Trophoblast cell (in vitro differentiated cells and primary cell): Measurements from ENCODE around the gene LCN15.
A peak's percentile ranks its signal among the peaks of the same experiment; 100 is the strongest.

Experiments
- DNase-seq, 2 donors: peaks; one replicate each; pipeline ENCODE4 v3.0.0-alpha.2; 2016
- H2AFZ ChIP-seq: 2 replicates; pipeline ENCODE4 v1.6.1; 2013; ENCODE audit warnings: low read length, moderate library complexity, mild to moderate bottlenecking; ENCODE audit not compliant: insufficient read depth, poor library complexity
- H2AK5ac ChIP-seq: 2 replicates; pipeline ENCODE4 v1.6.1; 2013; ENCODE audit warnings: mild to moderate bottlenecking, low read length
- H2BK120ac ChIP-seq: 2 replicates; pipeline ENCODE4 v1.6.1; 2013; ENCODE audit warnings: low read length, mild to moderate bottlenecking, moderate library complexity; ENCODE audit not compliant: insufficient read depth, poor library complexity
- H2BK12ac ChIP-seq: 2 replicates; pipeline ENCODE4 v1.6.1; 2013; ENCODE audit warnings: mild to moderate bottlenecking, low read length, moderate library complexity
- H2BK5ac ChIP-seq: 2 replicates; pipeline ENCODE4 v1.6.1; 2013; ENCODE audit warnings: low read length, low read depth, moderate library complexity, mild to moderate bottlenecking; ENCODE audit not compliant: poor library complexity
- H3K14ac ChIP-seq: 2 replicates; pipeline ENCODE4 v1.6.1; 2013; ENCODE audit warnings: mild to moderate bottlenecking, low read length
- H3K18ac ChIP-seq: 2 replicates; pipeline ENCODE4 v1.6.1; 2013; ENCODE audit warnings: mild to moderate bottlenecking, low read length
- H3K23ac ChIP-seq: 2 replicates; pipeline ENCODE4 v1.6.1; 2013; ENCODE audit warnings: low read length
- H3K27ac ChIP-seq: 2 replicates; pipeline ENCODE4 v1.5.1; 2013; ENCODE audit warnings: low read depth, mild to moderate bottlenecking, inconsistent platforms, low read length, moderate library complexity
- H3K27me3 ChIP-seq: 2 replicates; pipeline ENCODE4 v1.6.1; 2013; ENCODE audit warnings: inconsistent platforms, mild to moderate bottlenecking, low read length, moderate library complexity; ENCODE audit not compliant: insufficient read depth
- H3K36me3 ChIP-seq, 2 experiments: 1 replicate in 1 of 2; 2 replicates in 1 of 2; pipeline ENCODE4 v1.6.1; 2013; ENCODE audit warnings: low read length in 2 of 2, mild to moderate bottlenecking in 2 of 2, moderate library complexity in 1 of 2; ENCODE audit not compliant: insufficient read depth in 2 of 2, control insufficient read depth in 1 of 2
- H3K4ac ChIP-seq: 2 replicates; pipeline ENCODE4 v1.6.1; 2013; ENCODE audit warnings: low read depth, mild to moderate bottlenecking, low read length, moderate library complexity
- H3K4me1 ChIP-seq, 2 experiments: 1 replicate in 1 of 2; 2 replicates in 1 of 2; pipeline ENCODE4 v1.6.1; 2013; ENCODE audit warnings: low read length in 2 of 2, mild to moderate bottlenecking in 2 of 2, moderate library complexity in 1 of 2; ENCODE audit not compliant: insufficient read depth in 2 of 2, control insufficient read depth in 1 of 2
- H3K4me2 ChIP-seq: 2 replicates; pipeline ENCODE4 v1.6.1; 2013; ENCODE audit warnings: inconsistent platforms, mild to moderate bottlenecking, low read length, moderate library complexity
- H3K4me3 ChIP-seq: 2 replicates; pipeline ENCODE4 v1.5.1; 2013; ENCODE audit warnings: mild to moderate bottlenecking, low read depth, low read length, inconsistent platforms
- H3K79me1 ChIP-seq: one replicate; pipeline ENCODE4 v1.6.1; 2013; ENCODE audit warnings: low read length
- H3K79me2 ChIP-seq: 2 replicates; pipeline ENCODE4 v1.6.1; 2013; ENCODE audit warnings: low read length, mild to moderate bottlenecking; ENCODE audit not compliant: control insufficient read depth, insufficient read depth, poor library complexity
- H3K9ac ChIP-seq: 2 replicates; pipeline ENCODE4 v1.6.1; 2013; ENCODE audit warnings: mild to moderate bottlenecking, low read length
- H3K9me3 ChIP-seq: 2 replicates; pipeline ENCODE4 v1.6.1; 2013; ENCODE audit warnings: low read depth, mild to moderate bottlenecking, control low read depth, inconsistent platforms, low read length; ENCODE audit not compliant: insufficient read depth
- H4K12ac ChIP-seq: 2 replicates; pipeline ENCODE4 v1.6.1; 2013; ENCODE audit warnings: low read depth, mild to moderate bottlenecking, low read length, moderate library complexity
- H4K8ac ChIP-seq: 2 replicates; pipeline ENCODE4 v1.6.1; 2013; ENCODE audit warnings: low read depth, mild to moderate bottlenecking, low read length, moderate library complexity
- H4K91ac ChIP-seq: one replicate; pipeline ENCODE4 v1.6.1; 2013; ENCODE audit warnings: low read depth, mild to moderate bottlenecking, low read length, moderate library complexity
- WGBS: extraction: QIAGEN DNeasy Blood & Tissue Kit; methylation state at CpG from one replicate; pipeline ENCODE4 v1.1.7; 2013; ENCODE audit warnings: missing lambda C conversion rate; ENCODE audit not compliant: insufficient read length, insufficient coverage; ENCODE audit errors: extremely low coverage; 5-methylcytosine and 5-hydroxymethylcytosine counted together

Gene LCN15

GRCh38 chr9:136774416-136775045 lies 10.2 kb upstream of the LCN15 start:
- Histone ChIP-seq H3K18ac (no peak overlapping the region), H3K9me3 (peaks cover 8% of the 10 kb centered on the region), H3K4ac (no peak overlapping the region), H4K12ac (no peak overlapping the region), H3K23ac (no peak overlapping the region), H2AFZ (no peak overlapping the region), H4K91ac (no peak overlapping the region), H3K27ac (no peak overlapping the region), H2BK5ac (no peak overlapping the region), H3K4me2 (no peak overlapping the region), H3K4me1 (no peaks in the 10 kb centered on the region), H2BK120ac (no peak overlapping the region), H2AK5ac (no peak overlapping the region), H3K4me3 (no peak overlapping the region), H3K27me3 (peaks cover 7% of the 10 kb centered on the region), H3K14ac (no peak overlapping the region), H2BK12ac (no peak overlapping the region), H3K9ac (no peak overlapping the region), H3K79me2 (no peaks in the 10 kb centered on the region), H3K79me1 (no peaks in the 10 kb centered on the region), H4K8ac (no peak overlapping the region), H3K36me3 (no peaks in the 10 kb centered on the region)
- WGBS = no CpG with 5 or more reads among the region's 12 CpGs
- no peak for DNase-seq

GRCh38 chr9:136773386-136774044 lies 9.2 kb upstream of the LCN15 start:
- no peak for DNase-seq
- no CpG with 5 or more reads among the region's 7 CpGs for WGBS
- H3K9me3 ChIP-seq = peaks cover 8% of the 10 kb centered on the region

GRCh38 chr9:136771907-136772415 lies 7.6 kb upstream of the LCN15 start:
- H3K23ac ChIP-seq = no peak overlapping the region
- WGBS = no CpG with 5 or more reads among the region's 3 CpGs

More at GRCh38 chr9:136773386-136774044, 9.2 kb upstream of the LCN15 start:
- H3K4ac ChIP-seq = no peak overlapping the region
- H3K79me1 ChIP-seq = no peaks in the 10 kb centered on the region
- H3K4me3 ChIP-seq = no peak overlapping the region
- H3K4me2 ChIP-seq = no peak overlapping the region
- H4K12ac ChIP-seq = no peak overlapping the region
- no peak overlapping the region for H2AFZ ChIP-seq
- no peak overlapping the region for H2BK5ac ChIP-seq
- no peak overlapping the region for H4K8ac ChIP-seq
- no peak overlapping the region for H3K14ac ChIP-seq
- no peak overlapping the region for H2BK12ac ChIP-seq
- no peaks in the 10 kb centered on the region for H3K4me1 ChIP-seq
- no peaks in the 10 kb centered on the region for H3K79me2 ChIP-seq
- no peak overlapping the region for H2BK120ac ChIP-seq
- no peak overlapping the region for H2AK5ac ChIP-seq
- H3K18ac ChIP-seq = no peak overlapping the region
- H3K36me3 ChIP-seq = no peaks in the 10 kb centered on the region
- H4K91ac ChIP-seq = no peak overlapping the region
- H3K23ac ChIP-seq = no peak overlapping the region
- no peak overlapping the region for H3K27ac ChIP-seq
- no peak overlapping the region for H3K9ac ChIP-seq
- peaks cover 6% of the 10 kb centered on the region for H3K27me3 ChIP-seq

GRCh38 chr9:136769710-136770191 lies 5.4 kb upstream of the LCN15 start:
- H2BK120ac ChIP-seq = no peak overlapping the region
- H3K36me3 ChIP-seq = no peaks in the 10 kb centered on the region
- H3K4me2 ChIP-seq = no peak overlapping the region
- no peak overlapping the region for H4K91ac ChIP-seq
- H3K4me1 ChIP-seq = no peaks in the 10 kb centered on the region
- no peak overlapping the region for H2AK5ac ChIP-seq
- H3K23ac ChIP-seq = no peak overlapping the region
- H3K9me3 ChIP-seq = peaks cover 13% of the 10 kb centered on the region
- DNase-seq = peak in 1 of 2 donors; percentile 25
- H3K27me3 ChIP-seq = no peaks in the 10 kb centered on the region
- no peak overlapping the region for H3K27ac ChIP-seq
- no peak overlapping the region for H3K18ac ChIP-seq
- H2BK5ac ChIP-seq = no peak overlapping the region
- H3K9ac ChIP-seq = no peak overlapping the region
- no peak overlapping the region for H4K8ac ChIP-seq
- no peak overlapping the region for H3K4me3 ChIP-seq
- H2BK12ac ChIP-seq = no peak overlapping the region
- no peaks in the 10 kb centered on the region for H3K79me1 ChIP-seq
- H3K79me2 ChIP-seq = no peaks in the 10 kb centered on the region
- no CpG with 5 or more reads among the region's 16 CpGs for WGBS
- H3K14ac ChIP-seq = no peak overlapping the region
- peak overlapping the region; percentile 61 for H2AFZ ChIP-seq
- H3K4ac ChIP-seq = no peak overlapping the region
- H4K12ac ChIP-seq = no peak overlapping the region

More at GRCh38 chr9:136771907-136772415, 7.6 kb upstream of the LCN15 start:
- Histone ChIP-seq H3K4me1 (no peaks in the 10 kb centered on the region), H3K4ac (no peak overlapping the region), H2BK12ac (no peak overlapping the region), H3K79me2 (no peaks in the 10 kb centered on the region), H3K9me3 (peaks cover 9% of the 10 kb centered on the region), H3K27me3 (no peaks in the 10 kb centered on the region), H3K4me2 (no peak overlapping the region), H4K8ac (no peak overlapping the region), H3K18ac (no peak overlapping the region), H3K9ac (no peak overlapping the region), H3K27ac (no peak overlapping the region), H3K79me1 (no peaks in the 10 kb centered on the region), H4K91ac (no peak overlapping the region), H2AFZ (no peak overlapping the region), H2BK120ac (no peak overlapping the region), H3K36me3 (no peaks in the 10 kb centered on the region), H2AK5ac (no peak overlapping the region), H2BK5ac (no peak overlapping the region), H3K4me3 (no peak overlapping the region), H3K14ac (no peak overlapping the region), H4K12ac (no peak overlapping the region)
- no peak for DNase-seq
